HL-60 (cell line): ENCODE data around the gene MYH9.

Experiments
- DNase-seq, 2 experiments: peaks; one replicate each; pipeline ENCODE4 v3.0.0-alpha.2; 2010 to 2020; ENCODE audit warnings: low read depth in 1 of 2, low spot score in 1 of 2
- H3K27ac ChIP-seq: fragments of 250-450 bp; sonication (Bioruptor Pico); replicated peaks from 2 replicates; pipeline ENCODE4 v1.5.1; 2020; ENCODE audit warnings: mild to moderate bottlenecking, moderate library complexity
- H3K27me3 ChIP-seq: fragments of 250-450 bp; sonication (Bioruptor Pico); 2 replicates; pipeline ENCODE4 v1.5.1; 2021; ENCODE audit warnings: mild to moderate bottlenecking, moderate library complexity; ENCODE audit not compliant: insufficient read depth, poor library complexity, severe bottlenecking
- H3K4me3 ChIP-seq: replicated peaks from 2 replicates; pipeline ENCODE4 v1.5.1; 2011; ENCODE audit warnings: mild to moderate bottlenecking, control low read depth, low read length; ENCODE audit not compliant: insufficient read depth
- GABPA ChIP-seq: IDR thresholded peaks from 2 replicates; pipeline ENCODE4 v1.6.1; 2012; ENCODE audit warnings: low read depth
- POLR2AphosphoS5 ChIP-seq: IDR thresholded peaks from 2 replicates; pipeline ENCODE4 v1.6.1; 2012; ENCODE audit warnings: low read depth
- SPI1 ChIP-seq: IDR thresholded peaks from 2 replicates; pipeline ENCODE4 v1.6.1; 2012; ENCODE audit warnings: low read depth, mild to moderate bottlenecking, borderline replicate concordance
- TF ChIP-seq, protein P1 (sequence below): IDR thresholded peaks from one replicate; pipeline ENCODE4 v1.5.1; 2011; ENCODE audit warnings: low read length, control low read depth, inconsistent platforms; ENCODE audit not compliant: insufficient read depth
- TF ChIP-seq, protein P2 (sequence below): IDR thresholded peaks from 2 replicates; pipeline ENCODE4 v1.6.1; 2012; ENCODE audit warnings: low read depth; ENCODE audit not compliant: insufficient replicate concordance

Gene MYH9

DNA sequence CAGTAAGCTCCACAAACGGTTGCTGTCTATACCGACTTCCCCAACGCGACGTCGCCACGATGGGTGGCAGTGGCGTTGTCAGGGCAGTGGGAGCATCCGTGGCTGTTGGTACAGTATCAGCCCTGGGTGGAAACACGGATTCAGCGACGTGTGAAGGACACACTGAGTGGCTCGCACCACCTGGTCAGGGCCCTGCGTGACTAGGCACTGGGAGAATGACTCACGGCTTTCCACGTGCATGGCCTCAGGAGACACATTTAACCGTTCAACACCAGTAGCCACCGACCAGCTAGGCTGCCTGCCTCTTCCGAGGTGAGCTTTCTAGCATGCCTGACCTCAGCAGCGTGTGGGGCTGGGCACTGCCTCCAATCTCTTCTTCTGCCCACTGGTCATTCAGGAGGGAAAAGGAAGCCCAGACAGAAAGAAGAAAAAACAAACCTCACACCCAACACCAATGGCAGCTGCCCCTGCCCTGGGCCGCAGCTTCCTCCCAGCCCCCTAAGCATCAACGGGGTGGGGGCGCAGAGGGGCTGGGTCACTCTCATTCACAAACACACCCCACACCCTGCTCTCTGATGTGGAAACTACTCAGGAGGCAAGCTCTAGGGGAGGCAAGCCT lies 59.0 kb downstream of the MYH9 start:
- Histone ChIP-seq H3K27ac (peak overlapping the region; percentile 95), H3K27me3 (no peaks in the 10 kb centered on the region), H3K4me3 (no peak overlapping the region)
- TF ChIP-seq, protein P1, sequence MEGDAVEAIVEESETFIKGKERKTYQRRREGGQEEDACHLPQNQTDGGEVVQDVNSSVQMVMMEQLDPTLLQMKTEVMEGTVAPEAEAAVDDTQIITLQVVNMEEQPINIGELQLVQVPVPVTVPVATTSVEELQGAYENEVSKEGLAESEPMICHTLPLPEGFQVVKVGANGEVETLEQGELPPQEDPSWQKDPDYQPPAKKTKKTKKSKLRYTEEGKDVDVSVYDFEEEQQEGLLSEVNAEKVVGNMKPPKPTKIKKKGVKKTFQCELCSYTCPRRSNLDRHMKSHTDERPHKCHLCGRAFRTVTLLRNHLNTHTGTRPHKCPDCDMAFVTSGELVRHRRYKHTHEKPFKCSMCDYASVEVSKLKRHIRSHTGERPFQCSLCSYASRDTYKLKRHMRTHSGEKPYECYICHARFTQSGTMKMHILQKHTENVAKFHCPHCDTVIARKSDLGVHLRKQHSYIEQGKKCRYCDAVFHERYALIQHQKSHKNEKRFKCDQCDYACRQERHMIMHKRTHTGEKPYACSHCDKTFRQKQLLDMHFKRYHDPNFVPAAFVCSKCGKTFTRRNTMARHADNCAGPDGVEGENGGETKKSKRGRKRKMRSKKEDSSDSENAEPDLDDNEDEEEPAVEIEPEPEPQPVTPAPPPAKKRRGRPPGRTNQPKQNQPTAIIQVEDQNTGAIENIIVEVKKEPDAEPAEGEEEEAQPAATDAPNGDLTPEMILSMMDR = no peak
- TF ChIP-seq, protein P2, sequence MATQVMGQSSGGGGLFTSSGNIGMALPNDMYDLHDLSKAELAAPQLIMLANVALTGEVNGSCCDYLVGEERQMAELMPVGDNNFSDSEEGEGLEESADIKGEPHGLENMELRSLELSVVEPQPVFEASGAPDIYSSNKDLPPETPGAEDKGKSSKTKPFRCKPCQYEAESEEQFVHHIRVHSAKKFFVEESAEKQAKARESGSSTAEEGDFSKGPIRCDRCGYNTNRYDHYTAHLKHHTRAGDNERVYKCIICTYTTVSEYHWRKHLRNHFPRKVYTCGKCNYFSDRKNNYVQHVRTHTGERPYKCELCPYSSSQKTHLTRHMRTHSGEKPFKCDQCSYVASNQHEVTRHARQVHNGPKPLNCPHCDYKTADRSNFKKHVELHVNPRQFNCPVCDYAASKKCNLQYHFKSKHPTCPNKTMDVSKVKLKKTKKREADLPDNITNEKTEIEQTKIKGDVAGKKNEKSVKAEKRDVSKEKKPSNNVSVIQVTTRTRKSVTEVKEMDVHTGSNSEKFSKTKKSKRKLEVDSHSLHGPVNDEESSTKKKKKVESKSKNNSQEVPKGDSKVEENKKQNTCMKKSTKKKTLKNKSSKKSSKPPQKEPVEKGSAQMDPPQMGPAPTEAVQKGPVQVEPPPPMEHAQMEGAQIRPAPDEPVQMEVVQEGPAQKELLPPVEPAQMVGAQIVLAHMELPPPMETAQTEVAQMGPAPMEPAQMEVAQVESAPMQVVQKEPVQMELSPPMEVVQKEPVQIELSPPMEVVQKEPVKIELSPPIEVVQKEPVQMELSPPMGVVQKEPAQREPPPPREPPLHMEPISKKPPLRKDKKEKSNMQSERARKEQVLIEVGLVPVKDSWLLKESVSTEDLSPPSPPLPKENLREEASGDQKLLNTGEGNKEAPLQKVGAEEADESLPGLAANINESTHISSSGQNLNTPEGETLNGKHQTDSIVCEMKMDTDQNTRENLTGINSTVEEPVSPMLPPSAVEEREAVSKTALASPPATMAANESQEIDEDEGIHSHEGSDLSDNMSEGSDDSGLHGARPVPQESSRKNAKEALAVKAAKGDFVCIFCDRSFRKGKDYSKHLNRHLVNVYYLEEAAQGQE = no peak
- TF ChIP-seq GABPA = no peak
- no peak for TF ChIP-seq SPI1
- no peak; the same call in 1 of the 2 replicates for TF ChIP-seq POLR2AphosphoS5
- DNase-seq = peak; percentile 53 to 67

DNA sequence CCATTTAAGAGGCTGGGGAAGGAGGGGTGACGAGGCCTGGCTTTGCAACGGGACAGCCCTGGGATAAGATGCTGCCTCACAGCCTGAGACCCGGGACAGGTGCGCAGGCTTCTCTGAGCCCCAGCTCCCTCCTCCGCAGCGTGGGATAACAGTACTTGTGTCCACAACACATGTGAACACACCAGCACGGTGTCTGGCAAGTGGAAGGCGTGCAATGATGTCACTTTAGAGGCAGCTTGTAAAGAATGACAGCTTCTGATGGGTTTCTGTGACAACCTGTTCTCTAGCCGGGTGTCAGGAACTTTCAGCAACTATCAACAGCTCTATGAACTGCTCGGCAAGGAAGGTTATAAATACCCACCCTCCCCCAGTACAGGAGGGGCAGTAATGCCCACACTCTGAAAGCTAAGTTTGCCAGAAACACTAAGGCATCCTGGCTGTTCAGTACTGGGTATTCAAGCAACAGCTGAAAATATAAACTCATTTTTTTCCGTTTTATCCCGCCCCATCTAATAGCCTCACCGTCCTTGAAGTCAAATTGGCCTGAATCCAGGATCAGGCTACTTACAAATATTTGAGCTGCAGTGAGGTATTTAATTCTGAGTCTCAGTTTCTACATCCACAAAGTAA lies 59.7 kb downstream of the MYH9 start:
- no peak for DNase-seq
- Histone ChIP-seq H3K4me3 (no peak overlapping the region), H3K27me3 (no peaks in the 10 kb centered on the region), H3K27ac (peak overlapping the region; percentile 95)
- TF ChIP-seq GABPA = no peak
- TF ChIP-seq, protein P2 = no peak
- TF ChIP-seq, protein P1 = no peak
- no peak for TF ChIP-seq POLR2AphosphoS5
- TF ChIP-seq SPI1 = no peak

DNA sequence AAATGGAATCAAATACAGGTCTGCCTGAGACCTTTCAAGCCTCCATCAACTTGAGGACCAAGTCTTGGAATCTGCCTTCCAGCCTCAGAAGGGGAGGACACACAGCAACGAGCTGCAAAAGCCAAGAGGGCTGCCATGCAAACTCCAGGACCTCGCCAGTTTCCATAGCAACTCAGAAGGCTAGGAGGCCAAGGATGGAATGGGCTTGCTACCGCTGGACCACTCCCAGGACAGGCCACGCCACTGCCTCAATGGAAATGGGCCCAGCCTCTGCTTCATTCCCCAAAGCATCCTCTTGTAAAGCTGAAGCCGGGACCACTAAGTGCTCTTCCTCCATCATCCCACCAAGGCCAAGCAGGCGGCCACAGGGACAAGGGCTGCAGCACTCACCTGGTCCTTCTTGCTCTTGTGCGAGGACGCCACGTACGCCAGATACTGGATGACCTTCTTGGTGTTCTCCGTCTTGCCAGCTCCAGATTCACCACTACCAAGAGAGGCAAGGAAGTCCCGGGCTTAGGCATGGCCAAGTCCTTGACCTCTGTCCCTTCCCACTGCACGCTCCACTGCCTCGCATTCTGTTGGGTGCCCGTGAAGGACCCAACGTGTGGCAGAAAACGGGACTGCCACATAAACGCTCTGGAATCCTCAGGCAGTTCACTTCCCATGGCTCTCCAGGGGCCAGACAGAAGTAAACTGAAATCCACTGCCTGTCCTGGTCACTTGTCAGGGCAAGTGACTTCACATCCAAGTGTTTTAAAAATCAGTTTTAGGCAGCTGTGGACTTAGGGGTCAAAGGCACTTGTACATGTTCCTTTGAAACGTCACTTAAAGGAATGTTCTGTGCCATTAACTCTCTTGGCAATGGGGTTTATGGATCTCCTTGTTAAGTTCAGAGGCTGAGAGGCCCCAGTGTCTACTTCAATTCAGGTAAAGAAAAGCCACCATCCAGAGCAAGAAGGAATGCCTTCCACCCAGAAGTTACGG lies 61.3 kb downstream of the MYH9 start:
- Histone ChIP-seq H3K4me3 (no peak overlapping the region), H3K27ac (no peak overlapping the region), H3K27me3 (no peaks in the 10 kb centered on the region)
- DNase-seq = no peak
- TF ChIP-seq POLR2AphosphoS5 (no peak), GABPA (no peak), SPI1 (no peak)
- TF ChIP-seq, protein P1 = no peak
- TF ChIP-seq, protein P2 = no peak
